ENCODE data around the gene RBM6. TPM values are rescaled to one million over a fixed set of nuclear protein-coding genes. Genes with fewer than 3 reads are reported as not detected.

The RBM6 gene
- polyA plus RNA-seq, 3 donors, result 11.3 to 137 (median 17.8) TPM

- no peaks in the 10 kb centered on the region for H3K27me3 Mint-ChIP-seq (ENCODE audit: low read depth in 3 of 3)
- H3K36me3 Mint-ChIP-seq, result peaks cover 32 to 48% of the 10 kb centered on the region in 2 donors
- H3K4me1 Mint-ChIP-seq, result no peaks in the 10 kb centered on the region
- H3K9me3 ChIP-seq (replicated peaks in 1 of 2; ENCODE audit: control insufficient read depth in 1 of 2, insufficient read depth in 1 of 2, low read length in 2 of 2), result no peaks in the 10 kb centered on the region
- peaks cover 33 to 79% of the 10 kb centered on the region in 2 donors for H3K36me3 ChIP-seq (replicated peaks in 1 of 2; ENCODE audit: control insufficient read depth in 1 of 2, insufficient read depth in 2 of 2, low read length in 2 of 2)
- no peak overlapping the region for H3K27ac Mint-ChIP-seq
- DNase-seq, result no peak
- no peaks in the 10 kb centered on the region for H3K4me1 ChIP-seq (ENCODE audit: control insufficient read depth in 1 of 2, insufficient read depth in 2 of 2, low read length in 2 of 2)
- H3K9me3 Mint-ChIP-seq, result no peaks in the 10 kb centered on the region
- peaks cover 9% of the 10 kb centered on the region for H4K20me1 ChIP-seq (ENCODE audit: insufficient read depth, low read length)
- no peak overlapping the region for H3K9ac ChIP-seq (ENCODE audit: insufficient read depth, low read length, poor library complexity, severe bottlenecking)
- no peak overlapping the region for H3K4me3 ChIP-seq (replicated peaks in 1 of 3; ENCODE audit: low read depth in 2 of 3, low read length in 3 of 3)
- H3K79me2 ChIP-seq (ENCODE audit: insufficient read depth, low read length), result no peaks in the 10 kb centered on the region
- no peak overlapping the region for H3K27ac ChIP-seq (ENCODE audit: low read depth in 1 of 2, low read length in 2 of 2)
- intact Hi-C loops (cut with micrococcal nuclease), result no loop called here
- no CpG with 5 or more reads among the region's 1 CpG for WGBS (ENCODE audit: insufficient coverage)
- H3K27me3 ChIP-seq (ENCODE audit: control insufficient read depth in 2 of 2, insufficient read depth in 2 of 2, low read length in 2 of 2), result no peaks in the 10 kb centered on the region
- H3K4me2 ChIP-seq (replicated peaks; ENCODE audit: extremely low read depth, low read length, poor library complexity, severe bottlenecking), result no peak overlapping the region
- TF ChIP-seq CTCF (IDR thresholded peaks at IDR 0.05), result no peak
- H3K4me3 Mint-ChIP-seq, result no peak overlapping the region
- H2AFZ ChIP-seq (ENCODE audit: insufficient read depth, low read depth, low read length, poor library complexity, severe bottlenecking), result no peak overlapping the region
Measured at GRCh38 chr3:50044976-50045375, 105.0 kb downstream of the RBM6 start.

DNA sequence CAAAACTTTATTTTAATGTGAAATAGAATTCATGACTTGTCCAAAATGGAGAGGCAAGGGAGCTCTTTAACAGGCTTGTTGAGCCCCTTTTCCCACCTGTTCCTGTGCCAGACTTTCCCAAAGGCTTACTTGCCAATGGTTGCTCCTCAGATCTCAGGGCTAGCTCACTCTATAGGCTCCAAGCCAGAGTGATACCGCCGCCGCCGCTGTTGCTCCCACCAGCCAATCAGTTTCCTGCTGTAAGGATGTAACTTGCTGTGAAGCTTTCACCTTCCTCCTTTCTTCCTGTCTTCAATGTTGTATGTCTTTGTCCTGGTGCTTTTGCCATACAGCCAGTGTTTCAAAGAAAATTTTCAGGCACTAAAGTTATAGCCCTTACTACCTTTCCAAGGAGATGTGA lies 107.5 kb downstream of the RBM6 start:
- Histone ChIP-seq H4K20me1 (ENCODE audit: insufficient read depth, low read length) (no peaks in the 10 kb centered on the region), H3K27ac (ENCODE audit: low read depth in 1 of 2, low read length in 2 of 2) (no peak overlapping the region), H2AFZ (ENCODE audit: insufficient read depth, low read depth, low read length, poor library complexity, severe bottlenecking) (no peak overlapping the region), H3K27me3 (ENCODE audit: control insufficient read depth in 2 of 2, insufficient read depth in 2 of 2, low read length in 2 of 2) (no peaks in the 10 kb centered on the region), H3K36me3 (replicated peaks in 1 of 2; ENCODE audit: control insufficient read depth in 1 of 2, insufficient read depth in 2 of 2, low read length in 2 of 2) (peaks cover 43 to 84% of the 10 kb centered on the region in 2 donors), H3K9ac (ENCODE audit: insufficient read depth, low read length, poor library complexity, severe bottlenecking) (no peak overlapping the region), H3K4me2 (replicated peaks; ENCODE audit: extremely low read depth, low read length, poor library complexity, severe bottlenecking) (no peak overlapping the region), H3K4me3 (replicated peaks in 1 of 3; ENCODE audit: low read depth in 2 of 3, low read length in 3 of 3) (no peak overlapping the region), H3K4me1 (ENCODE audit: control insufficient read depth in 1 of 2, insufficient read depth in 2 of 2, low read length in 2 of 2) (no peaks in the 10 kb centered on the region), H3K79me2 (ENCODE audit: insufficient read depth, low read length) (no peaks in the 10 kb centered on the region), H3K9me3 (replicated peaks in 1 of 2; ENCODE audit: control insufficient read depth in 1 of 2, insufficient read depth in 1 of 2, low read length in 2 of 2) (no peaks in the 10 kb centered on the region)
- DNase-seq, result no peak
- Mint-ChIP-seq H3K4me3 (no peak overlapping the region), H3K4me1 (no peaks in the 10 kb centered on the region), H3K27me3 (ENCODE audit: low read depth in 3 of 3) (no peaks in the 10 kb centered on the region), H3K27ac (no peak overlapping the region), H3K9me3 (no peaks in the 10 kb centered on the region), H3K36me3 (peaks cover 43 to 70% of the 10 kb centered on the region in 2 donors)
- intact Hi-C loops (cut with micrococcal nuclease), result no loop called here
- 92% methylated on average over 4 of the region's 4 CpGs for WGBS (ENCODE audit: insufficient coverage)
- TF ChIP-seq CTCF (IDR thresholded peaks at IDR 0.05), result no peak
